Measurements from ENCODE around the gene ZNF77. TPM values are rescaled to one million over a fixed set of nuclear protein-coding genes. Genes with fewer than 3 reads are reported as not detected.

The ZNF77 gene
- total and polyA plus RNA-seq, 10 of the 15 experiments (the other 5 are each of a cell fraction or from before 2014, with no cell fraction given): 1.9 to 4.7 (median 3.0) TPM

- Histone ChIP-seq H3K4me1 (ENCODE audit: control insufficient read depth, insufficient read depth, low read length) (peaks cover 4% of the 10 kb centered on the region; the same call in 1 of the 2 replicates), H3K9ac (ENCODE audit: control insufficient read depth, insufficient read depth, low read length) (no peak overlapping the region), H3K9me3 (replicated peaks; ENCODE audit: control insufficient read depth, insufficient read depth, low read length) (no peaks in the 10 kb centered on the region), H4K20me1 (ENCODE audit: control insufficient read depth, insufficient read depth) (no peaks in the 10 kb centered on the region), H3K4me3 (no peak overlapping the region), H3K79me2 (ENCODE audit: control insufficient read depth, insufficient read depth, low read length) (no peaks in the 10 kb centered on the region), H3K36me3 (ENCODE audit: control insufficient read depth in 2 of 2, insufficient read depth in 2 of 2, low read length in 1 of 2) (no peaks in the 10 kb centered on the region), H3K27me3 (replicated peaks in 1 of 2; ENCODE audit: control insufficient read depth in 2 of 2, insufficient read depth in 2 of 2, low read length in 1 of 2) (no peaks in the 10 kb centered on the region; a peak in 1 of 4 replicates), H3K27ac (ENCODE audit: control insufficient read depth, insufficient read depth) (no peak overlapping the region), H2AFZ (ENCODE audit: control insufficient read depth, low read depth, low read length) (no peak overlapping the region), H3K4me2 (ENCODE audit: control insufficient read depth, insufficient read depth) (no peak overlapping the region)
- ChIA-PET POLR2A (no interaction called here), CTCF (interaction anchor here (0.6 to 5.0 kb wide), 4 partner anchors 13 to 141 kb away, joined by 3 to 24 read pairs (median 4); no protein-coding TSS in a partner anchor), RAD21 (ENCODE audit: unreplicated experiment) (no interaction called here), SMC1A (ENCODE audit: uncharacterized antibody, unreplicated experiment) (no interaction called here)
- FAIRE-seq (no peak), ATAC-seq (no peak), DNase-seq (ENCODE audit: low read depth, low spot score) (no peak)
- TF ChIP-seq NFXL1 (IDR thresholded peaks at IDR 0.05; ENCODE audit: borderline replicate concordance): no peak
- TF ChIP-seq CEBPB (IDR thresholded peaks at IDR 0.05; ENCODE audit: borderline replicate concordance in 1 of 2, low read depth in 2 of 2, low read length in 2 of 2): no peak
- no peak for TF ChIP-seq ELK1 (IDR thresholded peaks at IDR 0.05; ENCODE audit: low read depth, low read length)
- TF ChIP-seq SIX5 (IDR thresholded peaks at IDR 0.05; ENCODE audit: low read depth, low read length, severe bottlenecking): no peak
- no peak for TF ChIP-seq E2F4 (IDR thresholded peaks at IDR 0.05; ENCODE audit: low read depth, low read length)
- TF ChIP-seq TCF3 (IDR thresholded peaks at IDR 0.05; ENCODE audit: borderline replicate concordance, insufficient read depth, low read depth, low read length): no peak
- no peak for TF ChIP-seq PAX5 (IDR thresholded peaks at IDR 0.05; ENCODE audit: borderline replicate concordance, low read depth, low read length)
- TF ChIP-seq IKZF1 (conservative IDR thresholded peaks at IDR 0.05): no peak
- TF ChIP-seq RCOR1 (conservative IDR thresholded peaks at IDR 0.05; ENCODE audit: low read depth, low read length): no peak
- TF ChIP-seq, protein P1, sequence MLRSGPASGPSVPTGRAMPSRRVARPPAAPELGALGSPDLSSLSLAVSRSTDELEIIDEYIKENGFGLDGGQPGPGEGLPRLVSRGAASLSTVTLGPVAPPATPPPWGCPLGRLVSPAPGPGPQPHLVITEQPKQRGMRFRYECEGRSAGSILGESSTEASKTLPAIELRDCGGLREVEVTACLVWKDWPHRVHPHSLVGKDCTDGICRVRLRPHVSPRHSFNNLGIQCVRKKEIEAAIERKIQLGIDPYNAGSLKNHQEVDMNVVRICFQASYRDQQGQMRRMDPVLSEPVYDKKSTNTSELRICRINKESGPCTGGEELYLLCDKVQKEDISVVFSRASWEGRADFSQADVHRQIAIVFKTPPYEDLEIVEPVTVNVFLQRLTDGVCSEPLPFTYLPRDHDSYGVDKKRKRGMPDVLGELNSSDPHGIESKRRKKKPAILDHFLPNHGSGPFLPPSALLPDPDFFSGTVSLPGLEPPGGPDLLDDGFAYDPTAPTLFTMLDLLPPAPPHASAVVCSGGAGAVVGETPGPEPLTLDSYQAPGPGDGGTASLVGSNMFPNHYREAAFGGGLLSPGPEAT (IDR thresholded peaks at IDR 0.05; ENCODE audit: low read depth): no peak
- TF ChIP-seq MEF2B (IDR thresholded peaks at IDR 0.05; ENCODE audit: partially characterized antibody, poor library complexity, severe bottlenecking): no peak
- no peak for TF ChIP-seq KLF5 (IDR thresholded peaks at IDR 0.05; ENCODE audit: partially characterized antibody)
- no peak for TF ChIP-seq NRF1 (conservative IDR thresholded peaks at IDR 0.05; ENCODE audit: low read depth, low read length)
- TF ChIP-seq RUNX3 (IDR thresholded peaks at IDR 0.05; ENCODE audit: low read length): no peak
- no peak for TF ChIP-seq ATF3 (IDR thresholded peaks at IDR 0.05; ENCODE audit: borderline replicate concordance, extremely low read depth, low read depth, low read length)
- TF ChIP-seq RBBP5 (conservative IDR thresholded peaks at IDR 0.05): no peak
- no peak for TF ChIP-seq MYB (IDR thresholded peaks at IDR 0.05; ENCODE audit: borderline replicate concordance, low read depth, low read length)
- TF ChIP-seq JUND (IDR thresholded peaks at IDR 0.05; ENCODE audit: low read depth, low read length): no peak
- no peak for TF ChIP-seq GABPA (IDR thresholded peaks at IDR 0.05; ENCODE audit: low read depth)
- 90% methylated on average over 8 of the region's 8 CpGs for WGBS (ENCODE audit: insufficient coverage, insufficient replicate concordance, low lambda C conversion rate, missing lambda C conversion rate)
- BruUV-seq (replicated peaks): no TSS peak
- in situ Hi-C loops (cut with MboI) (no loop called here), intact Hi-C loops (cut with micrococcal nuclease; ENCODE audit: unreplicated experiment) (no loop called here)
Measured at GRCh38 chr19:2967972-2968371, 23.2 kb upstream of the ZNF77 start.

Data from GM12878 (cell line).